Ovary (tissue), 3 donors: Measurements from ENCODE around the gene PHACTR3.

Experiments
- CTCF ChIP-seq, 3 donors: fragments of 450-650 bp in 2 of 3; fragments of 200-600 bp in 1 of 3; IDR thresholded peaks; one replicate each; pipeline versions ENCODE4 v1.5.1 to v1.8.0; 2016 to 2022; ENCODE audit warnings: antibody characterized with exemption in 3 of 3, mild to moderate bottlenecking in 1 of 3
- EP300 ChIP-seq: sonication (generic); formaldehyde crosslinking; IDR thresholded peaks from one replicate; pipeline ENCODE4 v1.6.1; 2017; ENCODE audit warnings: antibody characterized with exemption
- donor health status: DM: no; HTN: no; CAD: no.

GRCh38 chr20:59750209-59750840 lies 146.0 kb downstream of the PHACTR3 start:
- no peak for TF ChIP-seq EP300
- TF ChIP-seq CTCF (IDR thresholded peaks at IDR 0.05): no peak
